ENCODE results near the gene CCR5AS.

GRCh38 chr3:46420931-46421330 lies 14.1 kb upstream of the CCR5AS start:
- no peak for TF ChIP-seq CTCF (IDR thresholded peaks at IDR 0.05; ENCODE audit: poor library complexity, severe bottlenecking)
- TF ChIP-seq EP300 (conservative IDR thresholded peaks at IDR 0.05; ENCODE audit: poor library complexity, severe bottlenecking), result no peak
- no peak for TF ChIP-seq POLR2AphosphoS5 (IDR thresholded peaks at IDR 0.05)
- TF ChIP-seq REST (IDR thresholded peaks at IDR 0.05; ENCODE audit: borderline replicate concordance), result no peak
- TF ChIP-seq RAD21 (conservative IDR thresholded peaks at IDR 0.05), result no peak
